SK-N-SH treated with all-trans-retinoic acid at 6 μM for 48 hours (cell line): ENCODE data around the gene GPR62.

Experiments used
- ATAC-seq: fragments of 200-7000 bp; cut with Tn5 transposase; 3 replicates; pipeline ENCODE4 v1.9.1; 2020; ENCODE audit warnings: mild to moderate bottlenecking, moderate library complexity
- ARNTL ChIP-seq: fragments of 450-650 bp; formaldehyde crosslinking; IDR thresholded peaks from 2 replicates; pipeline ENCODE4 v1.5.0; 2020; ENCODE audit warnings: low read depth, mild to moderate bottlenecking, moderate library complexity, borderline replicate concordance
- CREB5 ChIP-seq: fragments of 250-450 bp; sonication (Bioruptor Pico); IDR thresholded peaks from 2 replicates; pipeline ENCODE4 v1.5.1; 2020; ENCODE audit warnings: low read depth, mild to moderate bottlenecking, moderate library complexity
- CSDC2 ChIP-seq: fragments of 250-450 bp; sonication (Bioruptor Pico); IDR thresholded peaks from 2 replicates; pipeline ENCODE4 v1.5.0; 2020; ENCODE audit warnings: mild to moderate bottlenecking, moderate library complexity
- CSRNP3 ChIP-seq: fragments of 250-450 bp; sonication (Bioruptor Pico); IDR thresholded peaks from 2 replicates; pipeline ENCODE4 v1.5.1; 2021; ENCODE audit warnings: mild to moderate bottlenecking, moderate library complexity
- ESRRG ChIP-seq: fragments of 250-450 bp; sonication (Bioruptor Pico); IDR thresholded peaks from 2 replicates; pipeline ENCODE4 v1.6.1; 2021; ENCODE audit warnings: mild to moderate bottlenecking
- OSR1 ChIP-seq: fragments of 250-450 bp; sonication (Bioruptor Pico); IDR thresholded peaks from 2 replicates; pipeline ENCODE4 v1.8.0; 2022; ENCODE audit warnings: moderate library complexity, mild to moderate bottlenecking, inconsistent platforms
- POU6F1 ChIP-seq: fragments of 250-450 bp; sonication (Bioruptor Pico); IDR thresholded peaks from 2 replicates; pipeline ENCODE4 v1.8.0; 2021; ENCODE audit warnings: low read depth, mild to moderate bottlenecking, moderate library complexity, borderline replicate concordance
- PPARA ChIP-seq: fragments of 250-450 bp; sonication (Bioruptor Pico); IDR thresholded peaks from 2 replicates; pipeline ENCODE4 v1.5.0; 2020; ENCODE audit warnings: mild to moderate bottlenecking, borderline replicate concordance
- RARB ChIP-seq: fragments of 250-450 bp; sonication (Bioruptor Pico); IDR thresholded peaks from 2 replicates; pipeline ENCODE4 v1.8.0; 2021; ENCODE audit warnings: mild to moderate bottlenecking, moderate library complexity
- TCF4 ChIP-seq: fragments of 250-450 bp; sonication (Bioruptor Pico); IDR thresholded peaks from 2 replicates; pipeline ENCODE4 v1.8.0; 2021; ENCODE audit warnings: mild to moderate bottlenecking, moderate library complexity, borderline replicate concordance
- TSHZ2 ChIP-seq: fragments of 250-450 bp; sonication (Bioruptor Pico); IDR thresholded peaks from 2 replicates; pipeline ENCODE4 v1.5.0; 2020; ENCODE audit warnings: mild to moderate bottlenecking, moderate library complexity
- ZC3H10 ChIP-seq: fragments of 250-450 bp; sonication (Bioruptor Pico); IDR thresholded peaks from 2 replicates; pipeline ENCODE4 v1.5.1; 2021; ENCODE audit warnings: mild to moderate bottlenecking, moderate library complexity
- ZFP3 ChIP-seq: fragments of 250-450 bp; sonication (Bioruptor Pico); IDR thresholded peaks from 2 replicates; pipeline ENCODE4 v1.5.0; 2020; ENCODE audit warnings: mild to moderate bottlenecking, moderate library complexity
- ZNF70 ChIP-seq: fragments of 450-650 bp; formaldehyde crosslinking; IDR thresholded peaks from 2 replicates; pipeline ENCODE4 v1.5.0; 2020; ENCODE audit warnings: mild to moderate bottlenecking, moderate library complexity

The GPR62 gene

GRCh38 chr3:51982838-51983577, 27.8 kb downstream of the GPR62 start, which contains the start of gene ACY1:
Gene ACY1 (plus strand): TSS chr3:51983535. CDS start chr3:51984065, 530 bp downstream.
- 0 out of 2 replicates have a peak, but pooled peaks have one; percentile 29 for TF ChIP-seq ZFP3 (CRISPR knock-in tag)
- no peak; the same call in 1 of the 2 replicates for TF ChIP-seq TSHZ2 (CRISPR knock-in tag)
- ATAC-seq, result peak; percentile 89

GRCh38 chr3:51983578-51984268, 28.5 kb downstream of the GPR62 start:
- ATAC-seq, result no peak
- TF ChIP-seq TSHZ2 (CRISPR knock-in tag), result no peak
- TF ChIP-seq ESRRG, result no peak
- TF ChIP-seq ARNTL (CRISPR knock-in tag), result peak; percentile 33; the same call in 1 of the 2 replicates
- no peak for TF ChIP-seq RARB (CRISPR knock-in tag)
- no peak for TF ChIP-seq CSRNP3 (CRISPR knock-in tag)

- no peak for ATAC-seq
Observed at GRCh38 chr3:51984269-51984647, 29.1 kb downstream of the GPR62 start.

More at GRCh38 chr3:51984269-51984647, 29.1 kb downstream of the GPR62 start:
- TF ChIP-seq ZNF70 (CRISPR knock-in tag), result no peak
- TF ChIP-seq ZC3H10 (CRISPR knock-in tag), result no peak
- no peak for TF ChIP-seq TSHZ2 (CRISPR knock-in tag)
- TF ChIP-seq POU6F1 (CRISPR knock-in tag), result no peak
- no peak for TF ChIP-seq TCF4
- no peak for TF ChIP-seq CREB5 (CRISPR knock-in tag)
- no peak for TF ChIP-seq PPARA (CRISPR knock-in tag)
- TF ChIP-seq RARB (CRISPR knock-in tag), result no peak
- TF ChIP-seq ARNTL (CRISPR knock-in tag), result no peak
- TF ChIP-seq ESRRG, result no peak
- TF ChIP-seq CSDC2 (CRISPR knock-in tag), result no peak
- no peak for TF ChIP-seq OSR1
- no peak for TF ChIP-seq ZFP3 (CRISPR knock-in tag)
